Peyer's patch (tissue), 4 donors: ENCODE measurements around the gene CDK17.

Experiments
- POLR2A ChIP-seq, 2 donors: fragments of 450-650 bp; IDR thresholded peaks; one replicate each; pipeline ENCODE4 v1.5.1; 2017; ENCODE audit warnings: antibody characterized with exemption in 2 of 2, mild to moderate bottlenecking in 2 of 2, moderate library complexity in 2 of 2
- TF ChIP-seq, protein P1 (sequence below), 6 experiments: fragments of 450-650 bp in 4 of 6; fragments of 200-600 bp in 2 of 6; sonication (generic) in 1 of 6; IDR thresholded peaks; one replicate each; pipeline ENCODE4 v1.5.1; 2017 to 2019; ENCODE audit warnings: antibody characterized with exemption in 6 of 6, mild to moderate bottlenecking in 3 of 6, moderate library complexity in 1 of 6

DNA sequence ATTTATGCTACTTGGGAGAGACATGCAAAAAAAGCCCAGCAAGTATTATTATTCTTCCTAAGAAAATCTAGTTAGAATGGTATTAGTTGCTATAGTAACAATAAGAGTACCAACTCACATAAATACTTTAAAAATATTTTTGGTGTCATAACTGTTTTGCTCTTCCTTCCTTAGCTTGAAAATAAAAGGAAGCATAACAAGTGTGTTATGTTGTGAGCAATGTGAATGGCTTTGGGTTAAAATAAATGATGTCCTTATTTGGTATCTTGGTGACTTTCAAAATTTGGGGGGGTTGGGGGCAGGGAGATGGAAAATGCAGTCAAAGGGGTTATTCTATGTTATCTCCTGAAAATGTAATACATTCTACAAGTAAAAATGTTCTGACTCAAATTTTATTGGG is 115.1 kb downstream of the CDK17 start:
- TF ChIP-seq, protein P1, sequence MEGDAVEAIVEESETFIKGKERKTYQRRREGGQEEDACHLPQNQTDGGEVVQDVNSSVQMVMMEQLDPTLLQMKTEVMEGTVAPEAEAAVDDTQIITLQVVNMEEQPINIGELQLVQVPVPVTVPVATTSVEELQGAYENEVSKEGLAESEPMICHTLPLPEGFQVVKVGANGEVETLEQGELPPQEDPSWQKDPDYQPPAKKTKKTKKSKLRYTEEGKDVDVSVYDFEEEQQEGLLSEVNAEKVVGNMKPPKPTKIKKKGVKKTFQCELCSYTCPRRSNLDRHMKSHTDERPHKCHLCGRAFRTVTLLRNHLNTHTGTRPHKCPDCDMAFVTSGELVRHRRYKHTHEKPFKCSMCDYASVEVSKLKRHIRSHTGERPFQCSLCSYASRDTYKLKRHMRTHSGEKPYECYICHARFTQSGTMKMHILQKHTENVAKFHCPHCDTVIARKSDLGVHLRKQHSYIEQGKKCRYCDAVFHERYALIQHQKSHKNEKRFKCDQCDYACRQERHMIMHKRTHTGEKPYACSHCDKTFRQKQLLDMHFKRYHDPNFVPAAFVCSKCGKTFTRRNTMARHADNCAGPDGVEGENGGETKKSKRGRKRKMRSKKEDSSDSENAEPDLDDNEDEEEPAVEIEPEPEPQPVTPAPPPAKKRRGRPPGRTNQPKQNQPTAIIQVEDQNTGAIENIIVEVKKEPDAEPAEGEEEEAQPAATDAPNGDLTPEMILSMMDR (IDR thresholded peaks at IDR 0.05) = no peak
- TF ChIP-seq POLR2A (IDR thresholded peaks at IDR 0.05) = no peak
